ENCODE data around the gene PAX3.

Gene PAX3

GRCh38 chr2:222248256-222248655, 50.5 kb downstream of the PAX3 start:
- no peak for DNase-seq (ENCODE audit: low read depth, low spot score)
- TF ChIP-seq CTCF (IDR thresholded peaks at IDR 0.05; ENCODE audit: low read depth, low read length), result no peak
- in situ Hi-C loops (cut with HindIII; ENCODE audit: low sequenced_read_pairs), result no loop called here
- no peak overlapping the region for H3K4me3 ChIP-seq (ENCODE audit: low read depth, low read length)

- TF ChIP-seq CTCF (IDR thresholded peaks at IDR 0.05; ENCODE audit: low read depth, low read length), result no peak
- in situ Hi-C loops (cut with HindIII; ENCODE audit: low sequenced_read_pairs), result no loop called here
- no peak overlapping the region for H3K4me3 ChIP-seq (ENCODE audit: low read depth, low read length)
- DNase-seq (ENCODE audit: low read depth, low spot score), result no peak
These were observed 56.3 kb downstream of the PAX3 start for GRCh38 chr2:222242532-222242931.

- H3K4me3 ChIP-seq (ENCODE audit: low read depth, low read length), result no peak overlapping the region
- DNase-seq (ENCODE audit: low read depth, low spot score), result no peak
- in situ Hi-C loops (cut with HindIII; ENCODE audit: low sequenced_read_pairs), result no loop called here
- TF ChIP-seq CTCF (IDR thresholded peaks at IDR 0.05; ENCODE audit: low read depth, low read length), result no peak
These were observed 57.5 kb downstream of the PAX3 start for GRCh38 chr2:222241128-222241870.

- TF ChIP-seq CTCF (IDR thresholded peaks at IDR 0.05; ENCODE audit: low read depth, low read length), result no peak
These were observed 58.1 kb downstream of the PAX3 start for GRCh38 chr2:222240676-222241049.

GRCh38 chr2:222239945-222240675, 58.7 kb downstream of the PAX3 start:
- TF ChIP-seq CTCF (IDR thresholded peaks at IDR 0.05; ENCODE audit: low read depth, low read length), result no peak
- no peak overlapping the region for H3K4me3 ChIP-seq (ENCODE audit: low read depth, low read length)
- no peak for DNase-seq (ENCODE audit: low read depth, low spot score)
- in situ Hi-C loops (cut with HindIII; ENCODE audit: low sequenced_read_pairs), result no loop called here

More at GRCh38 chr2:222240676-222241049, 58.1 kb downstream of the PAX3 start:
- in situ Hi-C loops (cut with HindIII; ENCODE audit: low sequenced_read_pairs), result no loop called here
- H3K4me3 ChIP-seq (ENCODE audit: low read depth, low read length), result no peak overlapping the region
- DNase-seq (ENCODE audit: low read depth, low spot score), result no peak

GRCh38 chr2:222239091-222239490, 59.7 kb downstream of the PAX3 start:
- in situ Hi-C loops (cut with HindIII; ENCODE audit: low sequenced_read_pairs), result no loop called here
- no peak overlapping the region for H3K4me3 ChIP-seq (ENCODE audit: low read depth, low read length)
- DNase-seq (ENCODE audit: low read depth, low spot score), result no peak
- no peak for TF ChIP-seq CTCF (IDR thresholded peaks at IDR 0.05; ENCODE audit: low read depth, low read length)

Data from astrocyte of the spinal cord (primary cell).